HG03196 (cell line): ENCODE results near the gene COQ8A.

Experiments
- ATAC-seq: cut with Tn5 transposase; IDR thresholded peaks from one replicate; pipeline ENCODE4 v1.9.1; 2021; ENCODE audit not compliant: unreplicated experiment

The COQ8A gene

DNA sequence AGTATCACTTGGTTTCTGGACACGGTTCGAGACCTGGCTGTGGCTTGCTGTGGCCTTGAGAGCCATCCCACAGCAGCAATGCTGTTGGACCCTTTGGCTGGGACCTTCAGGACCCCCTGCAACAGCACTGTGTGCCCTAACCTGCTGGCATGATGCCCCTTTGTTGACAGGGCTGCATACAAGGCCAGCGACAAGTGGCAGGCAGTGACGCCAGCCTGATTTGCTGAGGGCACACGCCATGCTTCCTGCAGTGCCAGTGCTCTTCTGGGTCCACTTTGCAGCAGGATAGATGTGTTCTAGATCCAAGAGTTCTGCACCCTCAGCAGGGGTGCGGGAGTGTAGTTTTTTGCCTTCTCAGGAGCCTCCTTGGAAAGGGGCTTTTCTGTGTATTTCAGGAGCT, 32.8 kb downstream of the COQ8A start:
- ATAC-seq, result no peak

DNA sequence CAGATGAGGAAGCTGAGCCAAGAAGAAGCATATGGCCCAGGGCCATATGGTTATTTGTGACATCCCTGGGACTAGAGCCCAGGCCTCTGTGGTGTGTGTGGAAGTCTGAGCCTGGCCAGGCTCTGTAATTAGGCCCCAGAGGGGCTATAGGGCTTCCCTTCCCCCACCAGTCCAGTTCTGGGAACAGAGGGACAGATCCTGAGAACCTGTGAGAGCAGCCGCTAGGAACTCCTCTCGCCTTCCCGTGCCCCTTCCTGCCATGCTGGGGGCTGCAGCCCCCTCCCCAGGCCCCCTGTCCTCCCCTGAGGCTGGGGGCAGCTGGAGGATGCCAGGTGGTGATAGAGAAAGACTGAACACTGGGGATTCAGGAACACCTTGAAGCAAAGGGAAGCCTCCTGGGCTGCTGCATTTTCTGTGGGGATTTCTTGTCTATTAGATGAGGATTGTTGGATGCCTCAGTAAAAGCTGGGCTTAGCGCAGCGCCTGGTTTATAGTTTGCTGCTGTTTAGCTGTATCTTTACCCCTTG, 33.3 kb downstream of the COQ8A start:
- no peak for ATAC-seq

DNA sequence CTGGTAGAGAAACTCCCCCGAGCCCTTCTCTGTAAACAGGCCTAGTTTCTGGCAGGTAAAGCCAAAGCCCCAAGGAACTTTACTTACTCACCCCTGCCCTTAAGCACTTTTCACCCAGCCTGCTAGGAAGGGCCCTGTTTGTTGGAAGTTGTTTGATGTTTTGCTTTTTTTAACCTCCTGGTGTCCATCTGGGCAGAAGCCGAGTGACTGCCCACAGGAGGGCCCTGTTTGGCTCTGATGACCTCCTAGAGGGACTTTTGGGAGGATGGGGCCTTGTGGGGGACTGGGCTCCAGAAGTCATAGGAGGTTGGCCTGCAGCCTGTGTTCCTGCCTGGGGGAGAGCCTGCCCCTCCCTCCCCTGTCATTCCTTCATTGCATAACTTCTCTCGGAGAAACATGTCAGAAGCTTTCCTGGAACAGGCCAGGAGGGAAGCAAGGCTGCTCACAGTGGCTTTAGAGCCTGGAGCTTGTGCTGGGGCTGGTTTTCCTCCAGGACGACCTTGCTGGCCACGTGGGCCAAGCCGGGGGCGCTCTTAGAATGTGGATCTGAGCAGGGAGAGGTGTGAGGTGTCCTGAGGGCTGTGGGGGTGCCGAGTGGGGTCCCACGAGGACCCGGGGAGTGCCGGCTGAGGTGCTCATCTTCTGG, 33.9 kb downstream of the COQ8A start:
- ATAC-seq, result no peak

DNA sequence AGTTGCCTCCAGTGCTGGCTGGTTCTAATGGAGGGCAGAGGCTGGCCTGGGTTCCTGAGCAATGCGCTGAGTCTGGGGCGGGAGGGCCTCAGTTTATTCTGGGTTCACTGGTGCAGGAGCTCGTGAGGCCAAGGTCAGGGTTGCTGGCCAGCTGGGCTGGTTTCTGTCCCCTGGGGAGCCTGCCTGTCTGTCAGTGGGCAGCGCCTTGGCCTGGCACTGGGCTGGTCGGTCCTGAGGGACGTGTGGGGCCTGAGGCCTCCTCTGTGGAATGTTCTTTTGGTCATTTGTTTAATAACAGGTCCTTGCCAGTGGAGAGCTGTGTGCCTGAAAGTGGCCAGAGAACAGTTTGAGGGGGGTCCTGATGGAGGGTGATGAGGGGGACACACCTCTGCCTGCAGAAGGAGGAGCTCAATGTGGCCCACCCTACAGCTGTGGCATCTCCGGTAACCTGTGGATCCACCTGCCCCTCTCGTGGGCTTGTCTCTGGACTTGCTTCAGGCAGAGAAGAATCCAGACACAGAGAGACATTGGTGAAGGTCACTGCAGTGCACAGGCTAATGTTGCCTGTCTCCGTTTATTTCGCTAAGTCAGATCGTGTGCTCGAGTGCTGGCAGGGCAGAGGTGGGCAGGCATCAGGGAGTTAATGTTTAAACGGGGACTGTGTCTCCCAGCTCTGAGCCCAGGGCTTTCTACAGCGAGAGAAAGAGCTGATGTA, 34.6 kb downstream of the COQ8A start:
- no peak for ATAC-seq

DNA sequence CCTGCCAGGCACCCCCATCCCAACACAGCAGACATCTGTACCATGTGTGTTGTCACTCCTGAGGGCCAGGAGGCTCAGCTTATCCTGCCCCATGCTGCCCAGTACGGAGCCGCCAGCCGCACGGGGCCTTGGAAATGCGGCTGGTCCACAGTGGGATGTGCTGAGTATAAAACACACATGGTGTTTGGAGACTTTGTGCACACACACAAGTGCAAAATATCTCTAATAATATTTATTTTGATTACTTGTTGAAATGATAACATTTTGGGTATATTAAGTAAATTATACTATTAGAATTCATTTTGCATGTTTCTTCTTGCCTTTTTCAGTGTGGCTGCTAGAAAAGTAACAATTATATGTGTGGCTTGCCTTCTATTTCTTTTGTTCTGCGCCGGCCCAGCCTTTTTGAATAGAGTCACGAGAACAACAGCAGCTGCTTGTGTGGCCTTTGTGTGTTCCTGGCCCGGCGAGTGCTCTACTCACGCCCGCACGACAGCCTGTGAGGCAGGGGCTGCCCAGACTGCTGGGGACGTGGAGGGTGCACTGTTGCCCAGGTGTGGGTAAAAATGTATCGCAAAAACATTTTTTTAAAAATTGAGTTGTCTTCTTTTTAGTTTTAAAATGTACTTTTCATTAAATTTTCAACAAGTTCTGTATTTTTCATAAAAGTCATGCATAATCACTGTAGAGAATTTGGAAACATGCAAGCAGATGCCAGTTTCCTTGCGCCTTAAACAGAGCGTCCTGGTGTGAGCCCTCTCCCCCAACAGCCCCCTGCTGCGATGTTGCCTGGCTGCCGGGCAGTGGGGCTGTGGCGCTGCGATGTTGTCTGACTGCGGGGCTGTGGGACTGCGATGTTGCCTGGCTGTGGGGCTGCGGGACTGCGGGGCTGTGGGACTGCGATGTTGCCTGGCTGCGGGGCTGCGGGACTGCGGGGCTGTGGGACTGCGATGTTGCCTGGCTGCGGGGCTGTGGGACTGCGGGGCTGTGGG, 35.5 kb downstream of the COQ8A start:
- ATAC-seq, result no peak

DNA sequence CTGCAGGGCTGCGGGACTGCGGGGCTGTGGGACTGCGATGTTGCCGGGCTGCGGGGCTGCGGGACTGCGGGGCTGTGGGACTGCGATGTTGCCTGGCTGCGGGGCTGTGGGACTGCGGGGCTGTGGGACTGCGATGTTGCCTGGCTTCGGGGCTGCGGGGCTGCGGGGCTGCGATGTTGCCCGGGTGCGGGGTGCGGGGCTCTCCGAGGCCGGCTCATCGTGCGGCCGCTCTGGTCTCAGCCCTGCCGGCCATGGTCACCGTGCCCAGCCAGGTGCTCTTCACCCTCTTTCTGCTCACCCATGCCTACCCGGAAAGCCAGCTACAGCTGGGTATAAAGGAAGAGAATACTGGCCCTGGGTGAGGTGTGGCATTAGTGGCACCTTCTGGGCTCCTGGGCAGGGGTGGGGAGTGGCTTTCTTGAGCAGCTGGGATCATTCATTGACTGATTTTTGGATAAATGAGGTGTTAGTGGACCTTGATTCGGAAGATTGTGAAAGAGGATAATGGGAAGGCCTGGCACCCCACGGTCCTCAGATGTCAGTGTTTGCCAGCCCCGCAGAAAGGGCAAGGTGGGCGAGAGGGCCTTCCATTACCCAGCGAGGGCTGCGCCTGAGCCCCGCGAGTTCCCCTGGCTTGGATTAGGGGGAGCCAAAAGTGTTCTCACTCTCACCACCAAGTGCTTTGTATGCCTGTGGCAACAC, 36.3 kb downstream of the COQ8A start:
- no peak for ATAC-seq

DNA sequence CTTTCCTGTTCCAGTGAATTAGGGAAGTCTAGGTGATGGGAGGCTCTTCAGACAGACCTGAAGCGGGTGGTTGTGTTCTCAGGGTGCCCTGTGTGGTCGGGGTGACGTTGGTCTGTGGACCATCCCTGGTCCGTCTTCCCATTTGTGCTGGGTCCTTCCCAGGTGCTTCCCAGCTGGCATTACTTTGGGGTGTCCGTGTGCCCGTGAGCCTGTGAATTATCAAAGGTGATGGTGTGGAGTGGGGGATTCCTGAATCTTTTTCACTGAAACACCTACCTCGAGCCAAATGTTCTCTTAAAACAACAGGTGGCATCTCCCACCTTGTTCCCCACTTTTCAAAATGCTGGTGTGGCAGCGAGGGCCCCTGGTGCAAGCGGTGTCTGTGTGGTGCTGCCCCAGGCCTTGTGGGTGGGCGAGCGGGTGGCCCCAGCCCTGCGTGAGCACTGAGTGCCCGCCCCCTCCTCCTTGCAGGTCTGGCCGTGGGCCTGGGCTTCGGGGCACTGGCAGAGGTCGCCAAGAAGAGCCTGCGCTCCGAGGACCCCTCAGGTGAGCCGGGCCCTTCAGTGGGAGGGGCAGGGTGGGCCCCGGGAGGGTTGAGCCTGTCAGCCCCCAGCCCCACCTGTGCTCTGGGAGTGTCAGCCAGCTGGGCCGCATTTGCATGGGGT, 37.0 kb downstream of the COQ8A start:
- ATAC-seq, result no peak

DNA sequence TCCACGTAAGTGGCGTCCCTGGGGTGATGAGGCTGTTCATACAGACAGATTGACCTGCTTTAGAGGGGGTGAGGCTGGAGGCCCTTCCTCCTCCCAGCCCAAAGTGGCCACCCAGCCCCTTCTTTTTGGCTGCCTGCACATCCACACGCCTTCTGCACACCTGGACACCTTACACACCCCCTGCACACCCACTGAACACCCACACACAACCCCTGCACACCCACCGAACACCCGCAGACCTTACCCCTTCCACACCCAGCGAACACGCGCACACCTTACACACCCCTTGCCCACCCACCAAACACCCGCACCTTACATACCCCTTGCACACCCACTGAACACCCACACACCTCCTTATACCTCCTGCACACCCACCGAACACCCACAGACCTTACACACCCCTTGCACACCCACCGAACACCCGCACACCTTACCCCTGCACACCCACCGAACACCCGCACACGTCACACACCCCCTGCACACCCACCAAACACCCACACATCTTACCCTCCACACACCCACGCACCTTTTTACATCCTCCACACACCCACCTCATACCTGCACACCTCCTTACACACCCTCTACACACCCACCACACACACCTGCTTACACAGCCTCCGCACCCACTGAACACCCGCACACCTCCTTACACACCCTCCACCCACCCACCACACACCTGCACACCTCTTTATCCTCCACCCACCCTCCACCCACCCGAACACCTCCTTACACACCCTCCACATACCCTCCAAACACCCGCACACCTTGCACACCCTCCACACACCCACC, 37.7 kb downstream of the COQ8A start:
- ATAC-seq, result no peak

DNA sequence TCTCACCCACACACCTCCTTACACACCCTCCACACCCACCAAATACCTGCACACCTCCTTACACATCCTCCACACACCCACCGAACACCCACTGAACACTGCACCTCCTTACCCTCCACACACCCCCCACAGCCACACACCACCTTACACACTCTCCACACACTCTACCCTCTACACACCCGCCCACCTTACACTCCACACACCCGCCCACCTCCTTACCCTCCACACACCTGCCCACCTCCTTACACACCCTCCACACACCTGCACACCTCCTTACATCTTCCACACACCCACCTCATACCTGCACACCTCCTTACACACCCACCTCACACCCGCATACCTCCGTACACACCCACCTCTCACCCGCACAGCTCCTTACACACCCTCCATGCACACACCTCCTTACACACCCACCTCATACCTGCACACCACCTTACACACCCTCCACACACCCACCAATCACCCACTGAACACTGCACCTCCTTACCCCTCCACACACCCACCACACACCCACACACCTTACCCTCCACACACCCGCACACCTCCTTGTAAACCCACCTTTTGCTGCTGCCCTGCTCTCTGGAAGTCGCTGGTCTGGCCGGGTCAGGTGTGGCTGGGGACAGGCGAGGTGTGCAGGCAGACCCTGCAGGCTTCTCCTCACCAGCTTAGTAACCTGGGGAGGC, 38.5 kb downstream of the COQ8A start:
- ATAC-seq, result no peak

DNA sequence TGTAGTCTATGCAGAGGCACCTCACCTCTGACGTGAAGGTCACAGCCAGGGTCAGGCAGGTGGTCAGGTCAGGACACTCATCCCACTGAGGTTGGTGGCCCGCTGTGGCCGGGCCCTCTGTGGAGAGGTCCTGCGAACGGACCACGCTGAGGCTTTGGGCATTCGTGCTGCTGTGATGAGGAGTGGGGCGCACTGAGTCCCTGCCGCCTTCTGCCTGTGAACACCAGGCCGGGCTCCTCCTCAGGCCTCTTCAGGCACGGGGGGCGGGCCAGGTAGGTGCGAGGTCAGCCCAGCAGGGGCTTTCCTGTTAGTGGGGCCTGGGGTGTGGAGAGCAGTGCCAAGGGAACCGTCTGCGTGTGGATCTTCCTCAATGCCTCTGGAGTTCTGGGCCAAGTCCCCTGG, 39.0 kb downstream of the COQ8A start:
- ATAC-seq, result no peak

DNA sequence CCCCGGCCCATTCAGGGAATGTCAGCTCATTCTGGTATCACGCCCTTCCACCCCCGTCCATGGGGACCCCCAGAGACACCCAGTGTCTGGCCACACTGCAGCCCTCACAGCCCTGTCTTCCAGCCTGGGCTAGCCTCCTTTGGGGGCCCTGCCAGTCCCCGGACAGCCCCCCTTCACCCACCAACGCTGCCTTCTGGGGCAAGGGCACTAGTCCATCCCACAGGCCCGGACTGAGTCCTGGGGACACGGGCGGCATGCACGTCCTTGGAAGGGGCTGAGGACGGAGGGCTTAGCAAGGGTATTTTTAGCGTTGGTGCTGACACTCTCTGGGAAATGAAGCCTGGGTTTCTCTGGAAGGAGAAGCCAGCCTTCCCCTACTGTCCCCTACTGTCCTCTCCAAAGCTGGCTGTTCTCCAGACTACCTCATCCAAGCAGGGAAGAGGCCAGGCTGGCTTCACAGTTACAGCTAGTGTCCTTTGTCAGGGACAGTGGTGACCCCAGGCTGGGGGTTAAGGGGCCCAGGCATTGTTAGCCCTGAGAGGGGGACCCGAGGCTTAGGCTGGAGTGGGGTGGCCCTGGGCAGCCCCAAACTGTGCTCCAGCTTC, 39.5 kb downstream of the COQ8A start:
- no peak for ATAC-seq

DNA sequence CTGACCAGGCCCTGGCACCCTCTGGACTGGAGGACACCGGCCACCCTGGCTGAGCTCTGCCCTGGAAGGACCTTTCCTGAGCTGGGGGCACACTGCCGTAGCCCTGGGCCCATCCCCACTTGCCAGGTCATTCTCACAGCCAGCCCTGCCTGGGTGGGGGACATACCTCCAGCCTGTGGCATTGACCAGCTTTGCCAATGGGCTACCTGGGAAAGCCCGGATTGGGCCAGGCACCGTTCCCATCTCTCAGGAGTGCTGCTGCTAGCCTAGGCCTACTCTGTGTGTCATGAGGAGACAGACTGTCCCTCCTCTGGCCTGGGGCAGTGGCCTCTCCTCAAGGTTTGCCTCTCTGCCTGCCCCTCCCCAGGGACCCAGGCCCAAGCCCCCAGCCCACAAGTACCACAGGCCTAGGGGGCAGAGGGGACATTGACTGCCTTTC, 40.0 kb downstream of the COQ8A start:
- ATAC-seq, result no peak

DNA sequence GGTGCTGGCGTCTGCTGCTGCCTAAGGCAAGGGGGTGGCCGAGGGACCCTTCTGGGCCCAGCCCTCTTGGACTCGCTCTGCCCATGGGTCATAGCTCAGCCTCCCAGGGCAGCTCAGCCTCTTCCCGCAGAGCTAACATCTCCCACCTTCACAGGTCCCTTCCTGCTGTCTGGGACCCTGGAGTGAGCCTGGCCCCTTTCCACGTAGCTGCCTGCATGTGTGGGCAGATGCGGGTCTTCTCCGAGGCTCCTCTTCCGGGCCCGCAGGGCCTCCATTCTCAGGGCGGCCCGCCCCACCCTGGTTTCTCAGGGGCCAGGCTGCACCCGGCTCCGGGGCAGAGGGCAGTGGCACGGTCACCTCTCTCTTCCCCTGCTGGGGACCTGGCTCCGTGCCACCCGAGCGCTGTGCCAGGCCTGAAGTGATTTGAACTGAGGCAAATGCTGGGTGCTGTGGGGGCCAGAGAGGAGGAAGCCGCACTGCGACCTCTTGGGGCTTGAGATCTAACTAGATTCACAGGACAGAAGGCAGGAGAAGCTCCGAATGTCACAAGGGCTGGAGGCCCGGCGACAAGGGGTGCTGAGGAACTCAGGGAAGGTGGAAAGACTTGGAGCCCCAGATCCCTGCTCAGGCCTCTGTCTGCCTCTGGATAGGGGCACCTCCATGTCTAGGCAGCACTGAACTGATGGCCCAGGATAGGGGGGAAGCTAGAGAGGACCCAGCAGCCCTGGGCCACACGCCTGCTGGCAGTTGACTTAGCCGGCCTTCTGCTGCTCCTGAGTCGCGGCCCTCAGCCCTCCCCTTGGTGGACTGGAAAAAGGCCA, 40.7 kb downstream of the COQ8A start:
- no peak for ATAC-seq

DNA sequence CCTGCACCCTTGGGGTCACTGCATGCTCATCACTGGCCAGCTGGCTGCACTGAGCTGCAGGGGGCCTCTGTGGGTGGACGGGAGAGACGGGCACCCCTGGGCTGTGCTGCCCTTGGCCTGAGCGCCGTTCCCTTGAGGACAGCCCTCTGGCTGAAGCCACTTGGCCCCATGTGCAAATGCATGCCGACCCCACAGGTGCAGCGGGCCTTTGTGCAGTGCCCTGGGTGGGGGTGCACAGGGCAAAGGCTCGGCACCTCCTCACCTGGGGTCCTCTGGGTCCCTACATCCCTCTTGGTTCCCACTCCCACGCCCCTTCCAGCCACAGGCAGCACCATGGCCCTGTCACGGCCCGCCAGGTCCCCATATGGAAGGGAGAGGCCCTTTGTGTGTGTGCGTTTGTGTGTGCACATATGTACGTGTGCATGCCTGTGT, 41.3 kb downstream of the COQ8A start:
- no peak for ATAC-seq

DNA sequence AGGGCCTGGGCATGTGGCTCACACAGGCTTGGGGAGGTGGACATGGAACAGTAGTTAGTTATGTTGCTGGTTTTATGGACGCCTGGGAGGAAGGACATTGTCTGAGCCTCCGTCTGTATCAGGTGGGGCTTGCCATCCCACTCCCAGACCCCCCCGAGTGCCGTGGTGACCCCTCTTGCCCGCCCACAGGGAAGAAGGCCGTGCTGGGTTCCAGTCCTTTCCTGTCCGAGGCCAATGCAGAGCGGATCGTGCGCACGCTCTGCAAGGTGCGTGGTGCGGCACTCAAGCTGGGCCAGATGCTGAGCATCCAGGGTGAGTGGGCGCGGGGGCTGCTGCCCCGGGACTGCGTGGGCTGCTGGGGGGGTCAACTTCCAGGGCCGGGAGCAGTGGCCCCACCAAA, 41.7 kb downstream of the COQ8A start:
- no peak for ATAC-seq

DNA sequence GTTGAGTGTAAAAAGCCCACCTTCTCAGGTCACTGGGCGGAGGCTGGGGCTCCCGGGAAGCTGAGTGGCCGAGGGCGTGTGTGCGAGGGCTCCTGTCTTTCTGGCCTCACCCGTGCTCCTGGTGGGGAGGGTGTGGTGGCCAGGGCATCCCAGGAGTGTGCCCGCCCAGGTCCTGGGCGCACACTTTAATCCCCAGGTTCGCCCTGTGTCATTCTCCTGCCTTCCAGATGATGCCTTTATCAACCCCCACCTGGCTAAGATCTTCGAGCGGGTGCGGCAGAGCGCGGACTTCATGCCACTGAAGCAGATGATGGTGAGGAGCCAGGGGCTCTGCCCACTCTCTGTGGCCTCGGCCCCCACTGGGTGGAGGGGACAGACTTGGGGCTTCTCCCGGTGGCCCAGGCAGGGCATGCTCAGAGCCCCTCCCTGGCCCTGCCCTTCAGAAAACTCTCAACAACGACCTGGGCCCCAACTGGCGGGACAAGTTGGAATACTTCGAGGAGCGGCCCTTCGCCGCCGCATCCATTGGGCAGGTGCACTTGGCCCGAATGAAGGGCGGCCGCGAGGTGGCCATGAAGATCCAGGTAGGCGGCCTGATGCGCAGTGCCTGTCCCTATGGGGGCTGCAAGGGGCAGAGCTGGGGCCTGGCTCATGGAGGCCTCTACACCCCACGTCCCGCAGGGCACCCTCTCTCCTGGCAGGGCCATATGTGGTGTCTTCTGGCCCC, 42.5 kb downstream of the COQ8A start:
- ATAC-seq, result no peak
